Measurements from ENCODE around the gene DCAF6.

DCAF6 gene

DNA sequence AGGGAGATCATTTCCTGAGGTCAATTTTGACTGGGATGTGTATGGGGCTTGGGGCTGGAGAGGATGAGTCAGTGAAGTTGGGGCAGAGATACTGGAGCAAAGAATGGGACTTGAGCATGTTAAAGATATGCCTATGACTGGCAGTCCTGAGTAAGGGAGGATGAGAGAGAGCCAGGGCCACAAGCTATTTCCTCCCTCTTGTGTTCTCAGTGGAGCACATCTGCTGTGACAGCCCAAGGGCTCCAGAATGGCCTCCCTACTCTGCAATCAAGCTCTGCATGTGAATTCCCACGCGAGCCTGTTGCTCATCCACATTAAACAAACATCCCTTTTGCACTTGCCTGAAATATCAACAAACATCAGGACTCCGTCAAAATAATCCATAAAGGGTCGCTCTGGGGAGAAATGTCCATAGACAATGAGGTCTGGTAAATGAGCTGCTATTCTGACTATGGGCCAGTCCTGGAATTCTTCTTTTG, 31.8 kb upstream of the DCAF6 start:
- peak; percentile 59 for DNase-seq (ENCODE audit: low read depth)
- H3K4me3 ChIP-seq (ENCODE audit: control insufficient read depth, low read depth, low read length) = no peak overlapping the region
- TF ChIP-seq, protein P1, sequence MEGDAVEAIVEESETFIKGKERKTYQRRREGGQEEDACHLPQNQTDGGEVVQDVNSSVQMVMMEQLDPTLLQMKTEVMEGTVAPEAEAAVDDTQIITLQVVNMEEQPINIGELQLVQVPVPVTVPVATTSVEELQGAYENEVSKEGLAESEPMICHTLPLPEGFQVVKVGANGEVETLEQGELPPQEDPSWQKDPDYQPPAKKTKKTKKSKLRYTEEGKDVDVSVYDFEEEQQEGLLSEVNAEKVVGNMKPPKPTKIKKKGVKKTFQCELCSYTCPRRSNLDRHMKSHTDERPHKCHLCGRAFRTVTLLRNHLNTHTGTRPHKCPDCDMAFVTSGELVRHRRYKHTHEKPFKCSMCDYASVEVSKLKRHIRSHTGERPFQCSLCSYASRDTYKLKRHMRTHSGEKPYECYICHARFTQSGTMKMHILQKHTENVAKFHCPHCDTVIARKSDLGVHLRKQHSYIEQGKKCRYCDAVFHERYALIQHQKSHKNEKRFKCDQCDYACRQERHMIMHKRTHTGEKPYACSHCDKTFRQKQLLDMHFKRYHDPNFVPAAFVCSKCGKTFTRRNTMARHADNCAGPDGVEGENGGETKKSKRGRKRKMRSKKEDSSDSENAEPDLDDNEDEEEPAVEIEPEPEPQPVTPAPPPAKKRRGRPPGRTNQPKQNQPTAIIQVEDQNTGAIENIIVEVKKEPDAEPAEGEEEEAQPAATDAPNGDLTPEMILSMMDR (conservative IDR thresholded peaks at IDR 0.05; ENCODE audit: control insufficient read depth, insufficient read depth, low read depth, low read length) = no peak

DNA sequence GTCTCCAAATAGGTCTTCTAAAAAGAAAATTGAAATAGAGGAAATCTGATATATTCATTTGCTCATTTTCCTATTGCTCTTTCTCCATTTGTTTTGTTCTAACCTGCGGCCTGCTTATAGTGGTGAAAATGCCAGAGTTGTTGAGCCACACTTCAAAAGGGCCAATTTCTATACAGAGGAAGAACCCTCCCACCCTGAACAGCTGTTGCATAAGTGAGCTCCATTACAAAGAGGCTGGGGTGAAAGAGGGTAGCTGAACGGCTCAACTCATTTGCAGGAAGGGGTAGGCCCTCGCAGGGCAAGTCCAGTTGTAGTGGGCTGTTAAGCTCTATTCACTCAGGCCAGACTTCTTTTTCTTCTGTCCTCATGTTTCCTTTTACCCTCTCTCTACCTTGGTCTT, 31.3 kb upstream of the DCAF6 start:
- H3K4me3 ChIP-seq (ENCODE audit: control insufficient read depth, low read depth, low read length) = no peak overlapping the region
- TF ChIP-seq, protein P1 (conservative IDR thresholded peaks at IDR 0.05; ENCODE audit: control insufficient read depth, insufficient read depth, low read depth, low read length) = no peak
- no peak for DNase-seq (ENCODE audit: low read depth)

- TF ChIP-seq, protein P1 (conservative IDR thresholded peaks at IDR 0.05; ENCODE audit: control insufficient read depth, insufficient read depth, low read depth, low read length) = no peak
- DNase-seq (ENCODE audit: low read depth) = no peak
- H3K4me3 ChIP-seq (ENCODE audit: control insufficient read depth, low read depth, low read length) = no peak overlapping the region
Measured at GRCh38 chr1:167905671-167906070, 30.8 kb upstream of the DCAF6 start.

DNA sequence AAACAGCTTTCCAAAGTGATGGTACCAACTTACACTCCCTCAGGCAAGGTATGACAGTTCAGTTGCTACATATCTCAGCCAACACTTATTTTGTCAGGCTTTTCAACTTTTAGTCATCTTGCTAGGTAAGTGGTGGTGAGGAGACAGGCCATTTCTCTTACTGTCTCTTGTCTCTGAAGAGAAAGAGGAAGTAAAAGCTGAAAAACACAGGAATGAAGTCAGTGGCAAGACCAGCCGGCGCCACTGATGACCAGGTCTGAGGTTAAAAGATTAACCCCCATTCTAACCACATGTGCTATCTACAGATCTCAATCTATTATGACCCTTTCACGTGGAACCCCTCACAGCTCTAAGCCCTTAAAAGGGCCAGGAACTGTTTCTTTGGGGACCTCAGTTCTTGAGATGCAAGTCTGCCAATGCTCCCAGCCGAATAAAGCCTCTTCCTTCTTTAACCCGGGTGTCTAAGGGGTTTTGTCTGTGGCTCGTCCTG, 26.7 kb upstream of the DCAF6 start:
- no peak overlapping the region for H3K4me3 ChIP-seq (ENCODE audit: control insufficient read depth, low read depth, low read length)
- TF ChIP-seq, protein P1 (conservative IDR thresholded peaks at IDR 0.05; ENCODE audit: control insufficient read depth, insufficient read depth, low read depth, low read length) = no peak
- no peak for DNase-seq (ENCODE audit: low read depth)

DNA sequence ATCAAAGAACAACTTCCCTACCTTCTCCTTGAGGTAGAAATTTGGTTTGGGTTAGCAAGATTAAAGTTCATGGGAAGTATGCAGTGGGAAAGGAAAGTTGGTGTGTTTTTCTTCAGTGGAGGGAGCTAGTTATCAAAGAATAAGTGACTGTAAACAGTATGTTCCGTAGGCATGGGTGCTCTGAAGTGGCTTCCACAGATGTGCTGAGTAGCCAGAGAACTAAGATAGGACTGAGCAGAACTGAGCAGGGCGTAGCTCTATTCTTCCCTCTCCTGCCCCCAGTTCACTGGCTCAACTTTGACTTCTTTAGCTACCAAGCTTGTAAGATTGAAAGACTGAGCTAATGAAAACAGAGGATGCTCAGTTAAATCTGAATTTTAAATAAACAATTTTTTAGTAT, 26.0 kb upstream of the DCAF6 start:
- no peak for DNase-seq (ENCODE audit: low read depth)
- TF ChIP-seq, protein P1 (conservative IDR thresholded peaks at IDR 0.05; ENCODE audit: control insufficient read depth, insufficient read depth, low read depth, low read length) = no peak
- H3K4me3 ChIP-seq (ENCODE audit: control insufficient read depth, low read depth, low read length) = no peak overlapping the region

DNA sequence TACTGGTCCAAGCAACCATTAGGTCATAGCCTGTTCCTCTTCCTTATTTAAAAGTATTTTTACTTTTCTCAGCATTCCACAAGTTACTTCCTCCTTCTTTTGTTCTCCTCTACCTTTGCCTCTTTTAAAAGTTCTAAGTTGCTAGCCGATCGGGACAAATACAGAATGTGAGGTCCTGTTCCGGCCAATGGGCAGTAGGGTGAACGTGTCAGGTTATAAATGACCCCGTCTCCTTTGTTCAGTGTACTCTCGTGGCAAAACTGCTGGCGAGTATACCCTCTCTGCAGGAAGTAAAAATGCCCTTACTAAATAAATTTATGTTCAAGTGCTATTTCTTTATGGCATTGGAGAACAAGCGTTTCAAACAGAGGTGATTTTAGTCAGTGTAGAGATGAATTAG, 25.1 kb upstream of the DCAF6 start:
- H3K4me3 ChIP-seq (ENCODE audit: control insufficient read depth, low read depth, low read length) = no peak overlapping the region
- DNase-seq (ENCODE audit: low read depth) = no peak
- TF ChIP-seq, protein P1 (conservative IDR thresholded peaks at IDR 0.05; ENCODE audit: control insufficient read depth, insufficient read depth, low read depth, low read length) = no peak

DNA sequence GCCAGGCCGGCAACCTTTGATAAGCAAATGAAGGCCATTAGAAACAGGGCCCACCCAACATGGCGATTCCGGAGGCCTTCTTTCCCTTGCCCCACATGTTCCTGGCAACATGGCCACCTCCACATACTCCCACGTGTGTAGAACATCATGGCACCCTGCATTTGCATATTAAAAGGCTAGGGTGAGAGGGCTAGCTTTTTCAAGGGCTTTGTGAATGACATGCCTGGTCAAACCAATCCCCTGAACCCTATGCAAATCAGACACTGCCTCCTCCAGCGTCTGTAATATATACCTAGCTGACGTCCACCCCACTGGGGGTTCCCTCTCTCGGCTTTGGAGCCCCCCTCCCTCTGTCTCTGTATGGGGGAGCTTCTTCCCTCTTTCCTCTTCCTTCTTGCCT, 24.2 kb upstream of the DCAF6 start:
- no peak for DNase-seq (ENCODE audit: low read depth)
- no peak overlapping the region for H3K4me3 ChIP-seq (ENCODE audit: control insufficient read depth, low read depth, low read length)
- TF ChIP-seq, protein P1 (conservative IDR thresholded peaks at IDR 0.05; ENCODE audit: control insufficient read depth, insufficient read depth, low read depth, low read length) = no peak
